Panc1 (cell line): ENCODE measurements around the gene ALKBH4.

Experiments
- POLR2AphosphoS5 ChIP-seq: IDR thresholded peaks from 2 replicates; pipeline ENCODE4 v1.6.1; 2012; ENCODE audit warnings: mild to moderate bottlenecking, low read depth, low read length, moderate library complexity
- REST ChIP-seq, 2 experiments: IDR thresholded peaks; 2 replicates each; pipeline ENCODE4 v1.6.1; 2011 to 2012; ENCODE audit warnings: low read depth in 2 of 2, control low read depth in 1 of 2, low read length in 1 of 2, mild to moderate bottlenecking in 1 of 2, moderate library complexity in 1 of 2; ENCODE audit not compliant: insufficient read depth in 1 of 2
- TF ChIP-seq, protein P1 (sequence below): fragments of 450-650 bp; IDR thresholded peaks from 2 replicates; pipeline ENCODE4 v1.5.1; 2017; ENCODE audit warnings: mild to moderate bottlenecking

DNA sequence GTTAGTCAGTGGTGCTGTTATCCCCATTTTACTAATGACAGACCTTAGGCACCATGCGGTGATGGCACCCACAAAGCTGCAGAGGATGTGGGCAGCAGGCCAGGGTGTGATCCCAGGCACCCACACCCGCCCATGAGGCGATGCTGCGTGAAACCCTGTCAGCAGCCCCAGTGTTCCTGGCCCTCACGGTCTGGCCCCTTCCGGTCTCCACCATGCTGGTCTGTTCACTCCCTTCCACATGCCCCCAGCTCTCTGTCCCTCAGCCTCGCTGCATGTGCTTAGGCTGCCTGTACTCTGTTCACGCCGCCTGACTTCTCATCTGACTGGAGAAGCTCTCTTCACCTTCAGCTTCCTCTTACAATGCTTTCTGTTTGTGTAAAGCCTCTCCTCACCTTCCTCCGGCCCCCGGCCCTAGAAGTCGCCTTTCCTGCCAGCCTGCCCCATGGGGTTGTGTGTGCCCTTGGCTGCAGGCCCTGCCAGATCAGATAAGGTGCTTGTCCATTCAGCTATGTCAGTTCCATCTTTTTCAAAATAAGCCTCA, 48.9 kb downstream of the ALKBH4 start:
- TF ChIP-seq, protein P1, sequence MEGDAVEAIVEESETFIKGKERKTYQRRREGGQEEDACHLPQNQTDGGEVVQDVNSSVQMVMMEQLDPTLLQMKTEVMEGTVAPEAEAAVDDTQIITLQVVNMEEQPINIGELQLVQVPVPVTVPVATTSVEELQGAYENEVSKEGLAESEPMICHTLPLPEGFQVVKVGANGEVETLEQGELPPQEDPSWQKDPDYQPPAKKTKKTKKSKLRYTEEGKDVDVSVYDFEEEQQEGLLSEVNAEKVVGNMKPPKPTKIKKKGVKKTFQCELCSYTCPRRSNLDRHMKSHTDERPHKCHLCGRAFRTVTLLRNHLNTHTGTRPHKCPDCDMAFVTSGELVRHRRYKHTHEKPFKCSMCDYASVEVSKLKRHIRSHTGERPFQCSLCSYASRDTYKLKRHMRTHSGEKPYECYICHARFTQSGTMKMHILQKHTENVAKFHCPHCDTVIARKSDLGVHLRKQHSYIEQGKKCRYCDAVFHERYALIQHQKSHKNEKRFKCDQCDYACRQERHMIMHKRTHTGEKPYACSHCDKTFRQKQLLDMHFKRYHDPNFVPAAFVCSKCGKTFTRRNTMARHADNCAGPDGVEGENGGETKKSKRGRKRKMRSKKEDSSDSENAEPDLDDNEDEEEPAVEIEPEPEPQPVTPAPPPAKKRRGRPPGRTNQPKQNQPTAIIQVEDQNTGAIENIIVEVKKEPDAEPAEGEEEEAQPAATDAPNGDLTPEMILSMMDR = no peak
- TF ChIP-seq POLR2AphosphoS5 = no peak
- no peak for TF ChIP-seq REST (IDR thresholded peaks at IDR 0.05; ENCODE audit: insufficient read depth in 1 of 2, low read depth in 2 of 2, low read length in 1 of 2)
